PC-9 (cell line): ENCODE data around the gene NR6A1. TPM values are rescaled to one million over a fixed set of nuclear protein-coding genes. Genes with fewer than 3 reads are reported as not detected.
A peak's percentile ranks its signal among the peaks of the same experiment; 100 is the strongest.

Experiments used
- BruUV-seq: library from RNA; stranded (reverse); fragments of 400-500 nt; replicated peaks from 2 replicates; lab custom pipeline; 2021; lab: Mats Ljungman, UMichigan
- CTCF ChIA-PET: fragments of 300-600 bp; sonication (Branson Sonifier 250); formaldehyde crosslinking; loops from one replicate; lab custom pipeline; 2022; ENCODE audit warnings: antibody characterized with exemption; lab: Charles Lee
- POLR2A ChIA-PET: fragments of 300-600 bp; sonication (Branson Sonifier 250); formaldehyde crosslinking; loops from one replicate; lab custom pipeline; 2022; ENCODE audit warnings: antibody characterized with exemption; ENCODE audit not compliant: unreplicated experiment; lab: Charles Lee
- DNase-seq, 2 experiments: peaks; one replicate each; pipeline versions ENCODE4 v3.0.0 to v3.0.0-alpha.2; 2015 to 2022; ENCODE audit warnings: mixed read lengths in 1 of 2
- H2AFZ ChIP-seq: fragments of 200-600 bp; sonication (generic); 2 replicates; pipeline ENCODE4 v1.8.1; 2017; ENCODE audit warnings: antibody characterized with exemption
- H3F3A ChIP-seq: fragments of 200-600 bp; sonication (generic); 2 replicates; pipeline ENCODE4 v1.8.1; 2017; ENCODE audit warnings: antibody characterized with exemption, mild to moderate bottlenecking, low read depth; ENCODE audit not compliant: insufficient read depth
- H3K27ac ChIP-seq: fragments of 200-600 bp; sonication (generic); 2 replicates; pipeline ENCODE4 v1.6.1; 2016; ENCODE audit warnings: mixed run types
- H3K27me3 ChIP-seq: fragments of 200-600 bp; sonication (generic); 2 replicates; pipeline ENCODE4 v1.6.1; 2016; ENCODE audit warnings: low read depth, mixed run types; ENCODE audit not compliant: insufficient read depth
- H3K36me3 ChIP-seq: fragments of 200-600 bp; sonication (generic); 2 replicates; pipeline ENCODE4 v1.6.1; 2016; ENCODE audit warnings: low read depth, mixed run types
- H3K4me1 ChIP-seq: fragments of 200-600 bp; sonication (generic); replicated peaks from 2 replicates; pipeline ENCODE4 v1.6.1; 2016; ENCODE audit warnings: mixed run types; ENCODE audit not compliant: insufficient read depth
- H3K4me2 ChIP-seq: fragments of 200-600 bp; sonication (generic); 2 replicates; pipeline ENCODE4 v1.6.1; 2017; ENCODE audit warnings: mixed run types
- H3K4me3 ChIP-seq: fragments of 200-600 bp; sonication (generic); 2 replicates; pipeline ENCODE4 v1.6.1; 2016; ENCODE audit warnings: mixed run types
- H3K79me2 ChIP-seq: fragments of 200-600 bp; sonication (generic); 2 replicates; pipeline ENCODE4 v1.6.1; 2017; ENCODE audit warnings: low read depth, mixed run types
- H3K9me2 ChIP-seq: fragments of 200-600 bp; sonication (generic); 2 replicates; pipeline ENCODE4 v1.8.1; 2017; ENCODE audit warnings: mild to moderate bottlenecking; ENCODE audit not compliant: insufficient read depth
- H3K9me3 ChIP-seq: fragments of 200-600 bp; sonication (generic); 2 replicates; pipeline ENCODE4 v1.8.1; 2016; ENCODE audit warnings: low read depth; ENCODE audit not compliant: insufficient read depth
- H4K20me1 ChIP-seq: fragments of 200-600 bp; sonication (generic); 2 replicates; pipeline ENCODE4 v1.8.1; 2017; ENCODE audit not compliant: insufficient read depth
- CTCF ChIP-seq: fragments of 200-600 bp; sonication (generic); conservative IDR thresholded peaks from 2 replicates; pipeline ENCODE4 v1.6.1; 2017; ENCODE audit warnings: mixed run types, antibody characterized with exemption, mild to moderate bottlenecking, moderate library complexity
- EZH2 ChIP-seq: fragments of 200-600 bp; sonication (generic); IDR thresholded peaks from 2 replicates; pipeline ENCODE4 v1.8.0; 2017; ENCODE audit warnings: antibody characterized with exemption, low read depth
- intact Hi-C: fragments of 100-400 bp; cut with micrococcal nuclease; formaldehyde crosslinking; loops from one replicate; pipeline ENCODE4 v1.10.0; 2022; ENCODE audit not compliant: unreplicated experiment
- total RNA-seq: library from RNA; stranded (reverse); gene quantifications from 2 replicates; pipeline ENCODE4 v1.2.3, GENCODE V29; 2021

Gene NR6A1
- total RNA-seq, 1 experiment from 2014 or later, result 13.0 TPM

- no peak for TF ChIP-seq CTCF
- TF ChIP-seq EZH2, result no peak
- Histone ChIP-seq H3F3A (peaks cover 2% of the 10 kb centered on the region; the same call in 1 of the 2 replicates), H3K9me3 (no peaks in the 10 kb centered on the region), H2AFZ (no peak overlapping the region), H3K27ac (peak overlapping the region; percentile 16; the same call in 1 of the 2 replicates), H3K27me3 (no peaks in the 10 kb centered on the region), H3K79me2 (0 out of 2 replicates have a peak, but pooled peaks cover 3% of the 10 kb centered on the region), H3K9me2 (no peaks in the 10 kb centered on the region), H3K36me3 (peaks cover 4% of the 10 kb centered on the region; the same call in 1 of the 2 replicates), H3K4me1 (peaks cover 6% of the 10 kb centered on the region; the same call in 1 of the 2 replicates), H3K4me2 (no peak overlapping the region), H4K20me1 (no peaks in the 10 kb centered on the region), H3K4me3 (no peak overlapping the region)
- DNase-seq, result peak; percentile 18 to 54
- ChIA-PET POLR2A (interaction anchor here (0.6 kb wide), 2 partner anchors 46 to 108 kb away, joined by 3 to 6 read pairs; no protein-coding TSS in a partner anchor), CTCF (interaction anchor here (0.6 kb wide), 2 partner anchors 48 to 185 kb away, joined by 4 to 10 read pairs; no protein-coding TSS in a partner anchor)
- BruUV-seq, result no TSS peak
- intact Hi-C loops, result no loop called here
Observed at GRCh38 chr9:124721109-124721906, 49.8 kb downstream of the NR6A1 start.

- no peaks in the 10 kb centered on the region for H4K20me1 ChIP-seq
- no peak overlapping the region for H3K4me3 ChIP-seq
- H3K27ac ChIP-seq, result 0 out of 2 replicates have a peak overlapping the region, but pooled peaks have one; percentile 16
- no peak for DNase-seq
- H3K9me2 ChIP-seq, result no peaks in the 10 kb centered on the region
- ChIA-PET CTCF (interaction anchor here (0.5 kb wide), 1 partner anchor 47 kb away, joined by 3 read pairs; no protein-coding TSS in a partner anchor), POLR2A (interaction anchor here (0.6 kb wide), 2 partner anchors 47 to 532 kb away, joined by 3 to 8 read pairs; no protein-coding TSS in a partner anchor)
- 0 out of 2 replicates have a peak, but pooled peaks cover 3% of the 10 kb centered on the region for H3K79me2 ChIP-seq
- no peaks in the 10 kb centered on the region for H3K27me3 ChIP-seq
- TF ChIP-seq EZH2 (no peak), CTCF (no peak)
- BruUV-seq, result no TSS peak
- H2AFZ ChIP-seq, result no peak overlapping the region
- H3K4me1 ChIP-seq, result peaks cover 6% of the 10 kb centered on the region; the same call in 1 of the 2 replicates
- H3F3A ChIP-seq, result peaks cover 2% of the 10 kb centered on the region; the same call in 1 of the 2 replicates
- intact Hi-C loops, result no loop called here
- peaks cover 4% of the 10 kb centered on the region; the same call in 1 of the 2 replicates for H3K36me3 ChIP-seq
- no peaks in the 10 kb centered on the region for H3K9me3 ChIP-seq
- no peak overlapping the region for H3K4me2 ChIP-seq
Observed at GRCh38 chr9:124720429-124721108, 50.5 kb downstream of the NR6A1 start.

- no TSS peak for BruUV-seq
- intact Hi-C loops, result no loop called here
- Histone ChIP-seq H3F3A (peaks cover 2% of the 10 kb centered on the region; the same call in 1 of the 2 replicates), H3K4me1 (peaks cover 6% of the 10 kb centered on the region; the same call in 1 of the 2 replicates), H3K36me3 (0 out of 2 replicates have a peak, but pooled peaks cover 4% of the 10 kb centered on the region), H3K27ac (no peak overlapping the region), H3K4me2 (no peak overlapping the region), H3K9me3 (no peaks in the 10 kb centered on the region), H3K4me3 (no peak overlapping the region), H3K27me3 (no peaks in the 10 kb centered on the region), H3K9me2 (no peaks in the 10 kb centered on the region), H3K79me2 (0 out of 2 replicates have a peak, but pooled peaks cover 3% of the 10 kb centered on the region), H4K20me1 (no peaks in the 10 kb centered on the region), H2AFZ (no peak overlapping the region)
- ChIA-PET CTCF (interaction anchor here (0.6 kb wide), 1 partner anchor 294 kb away, joined by 11 read pairs; no protein-coding TSS in a partner anchor), POLR2A (no interaction called here)
- TF ChIP-seq CTCF (no peak), EZH2 (no peak)
- DNase-seq, result no peak
Observed at GRCh38 chr9:124718928-124719327, 52.2 kb downstream of the NR6A1 start.
